AML-193 (cell line): ENCODE data around the gene FBLIM1.
"Not testable (repeated sequence)": the region's sequence is repeated elsewhere in the genome, so short reads cannot be mapped to it uniquely, and the experiment has no call there.

Experiments
- DNase-seq, 2 experiments: peaks; one replicate each; lab custom pipeline; 2025; lab: John Stamatoyannopoulos, UW

Gene FBLIM1

DNA sequence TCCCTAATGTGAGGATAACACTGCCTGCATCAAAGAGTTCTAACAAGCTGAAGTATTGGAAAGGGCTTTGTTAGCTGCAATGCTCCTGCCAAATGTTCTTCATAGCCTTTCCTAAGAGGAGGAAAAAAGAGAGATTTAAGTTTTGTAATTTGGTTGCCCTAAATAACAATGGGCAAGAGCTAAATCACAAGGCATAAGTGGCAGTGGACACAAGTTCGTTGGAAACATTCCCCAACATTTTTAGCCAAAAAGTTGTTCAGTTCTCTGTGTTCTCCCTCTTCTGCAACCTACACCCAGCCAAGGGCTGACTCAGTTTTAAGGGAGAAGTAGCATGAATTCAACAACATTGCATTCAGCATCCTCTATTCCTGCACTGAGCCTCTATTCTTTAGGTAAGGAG lies 51.5 kb downstream of the FBLIM1 start:
- DNase-seq = no peak

DNA sequence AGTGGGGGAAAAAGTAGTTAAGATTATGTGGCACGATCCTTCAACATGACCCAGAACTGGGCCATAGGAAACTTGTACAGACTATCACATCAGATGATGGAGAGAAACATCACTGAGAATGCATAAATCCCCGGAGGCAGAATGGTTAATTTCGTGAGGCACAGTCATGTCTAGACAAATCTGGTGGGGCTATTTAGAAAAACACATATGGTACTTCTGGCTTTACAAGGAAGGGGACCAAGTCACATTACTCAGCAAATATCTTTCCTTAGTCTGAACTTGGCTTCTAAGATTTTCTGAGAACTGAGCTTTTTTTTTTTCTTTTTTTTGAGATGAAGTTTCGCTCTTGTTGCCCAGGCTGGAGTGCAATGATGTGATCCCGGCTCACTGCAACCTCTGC lies 58.1 kb downstream of the FBLIM1 start:
- DNase-seq = no peak

DNA sequence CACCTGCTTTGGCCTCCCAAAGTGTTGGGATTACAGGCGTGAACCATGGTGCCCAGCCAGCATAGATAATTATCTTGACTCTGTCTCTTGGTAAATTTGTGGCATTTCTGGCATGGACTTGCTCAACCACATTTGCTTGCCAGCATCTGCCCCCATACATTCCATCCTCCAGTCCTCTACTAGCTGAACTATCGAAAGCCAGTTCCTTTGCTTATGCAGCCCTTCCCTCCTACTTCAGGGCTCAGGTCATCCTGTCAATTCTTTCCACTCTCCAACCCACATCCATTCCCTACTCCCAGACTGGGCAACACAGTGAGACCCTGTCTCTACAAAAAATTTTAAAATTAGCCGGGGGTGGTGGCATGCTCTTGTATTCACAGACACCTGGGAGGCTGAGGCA lies 61.9 kb downstream of the FBLIM1 start:
- no peak for DNase-seq

DNA sequence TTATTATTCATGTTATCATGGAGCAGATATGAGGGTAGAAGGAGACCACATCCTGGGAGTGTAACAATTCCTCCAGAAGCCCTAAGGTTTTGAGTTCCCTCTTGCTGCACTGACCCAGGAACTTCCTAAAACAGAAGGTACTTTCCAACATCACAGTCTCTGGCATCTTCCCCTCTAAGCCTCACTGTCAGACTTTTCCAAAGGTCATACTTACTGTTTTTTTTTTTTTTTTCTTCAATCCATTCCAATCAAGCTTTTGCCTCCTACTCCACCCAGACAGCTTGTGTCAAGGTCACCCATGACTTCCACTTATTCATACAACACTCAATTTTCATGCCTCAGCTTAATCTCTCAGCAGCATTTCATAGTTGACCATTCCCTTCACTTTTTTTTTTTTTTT lies 67.2 kb downstream of the FBLIM1 start:
- no peak for DNase-seq

DNA sequence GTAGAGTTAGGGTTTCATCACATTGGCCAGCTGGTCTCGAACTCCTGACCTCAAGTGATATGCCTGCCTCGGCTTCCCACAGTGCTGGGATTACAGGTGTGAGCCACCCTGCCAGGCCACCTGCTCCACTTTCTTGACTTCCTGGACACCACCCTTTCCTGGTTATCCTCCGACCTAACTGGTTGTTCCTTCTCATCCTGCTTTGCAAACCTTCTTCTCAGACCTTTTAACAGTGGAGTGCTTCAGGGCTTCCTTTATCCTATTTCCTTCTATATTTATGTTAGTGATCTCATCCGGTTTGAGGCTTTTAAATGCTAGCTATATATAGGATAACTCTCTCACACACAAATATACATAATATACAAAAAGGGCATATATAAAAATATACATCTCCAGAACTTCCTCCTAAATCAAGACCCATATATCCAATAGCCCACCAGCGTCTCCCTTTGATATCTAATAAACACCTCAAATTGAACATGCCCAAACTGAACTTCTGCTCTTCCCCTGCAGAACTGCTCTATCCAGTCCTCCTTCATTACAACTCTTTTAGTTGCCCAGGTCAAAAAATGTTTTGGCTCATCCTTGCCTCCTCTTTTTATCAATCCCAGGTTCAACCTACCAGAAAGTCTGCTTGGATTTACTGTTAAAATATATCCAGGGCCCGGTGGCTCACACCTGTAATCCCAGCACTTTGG lies 68.4 kb downstream of the FBLIM1 start:
- DNase-seq = no peak

DNA sequence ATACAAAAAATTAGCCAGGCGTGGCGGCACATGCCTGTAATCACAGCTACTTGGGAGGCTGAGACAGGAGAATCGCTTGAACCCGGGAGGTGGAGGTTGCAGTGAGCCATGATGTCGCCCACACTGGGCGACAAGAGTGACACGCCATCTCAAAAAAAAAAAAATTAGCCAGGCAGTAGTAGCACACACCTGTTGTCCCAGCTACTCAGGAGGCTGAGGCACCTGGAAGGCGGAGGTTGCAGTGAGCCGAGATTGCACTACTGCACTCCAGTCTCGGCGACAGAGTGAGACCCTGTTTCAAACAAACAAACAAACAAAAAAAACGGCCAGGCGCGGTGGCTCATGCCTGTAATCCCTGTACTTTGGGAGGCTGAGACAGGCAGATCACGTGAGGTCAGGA lies 69.0 kb downstream of the FBLIM1 start:
- not testable (repeated sequence) for DNase-seq

DNA sequence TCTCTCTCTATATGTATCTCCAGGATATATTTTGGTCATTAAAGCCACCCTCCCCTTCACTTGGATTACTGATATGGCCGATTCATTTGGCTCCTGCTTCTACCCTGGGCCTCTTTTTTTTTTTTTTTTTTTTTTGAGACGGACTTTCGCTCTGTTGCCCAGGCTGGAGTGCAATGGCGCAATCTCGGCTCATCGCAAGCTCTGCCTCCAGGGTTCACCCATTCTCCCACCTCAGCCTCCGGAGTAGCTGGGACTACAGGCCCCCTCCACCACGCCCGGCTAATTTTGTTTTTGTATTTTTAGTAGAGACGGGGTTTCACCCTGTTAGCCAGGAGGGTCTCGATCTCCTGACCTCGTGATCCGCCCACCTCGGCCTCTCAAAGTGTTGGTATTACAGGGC lies 70.3 kb downstream of the FBLIM1 start:
- DNase-seq = not testable (repeated sequence)

DNA sequence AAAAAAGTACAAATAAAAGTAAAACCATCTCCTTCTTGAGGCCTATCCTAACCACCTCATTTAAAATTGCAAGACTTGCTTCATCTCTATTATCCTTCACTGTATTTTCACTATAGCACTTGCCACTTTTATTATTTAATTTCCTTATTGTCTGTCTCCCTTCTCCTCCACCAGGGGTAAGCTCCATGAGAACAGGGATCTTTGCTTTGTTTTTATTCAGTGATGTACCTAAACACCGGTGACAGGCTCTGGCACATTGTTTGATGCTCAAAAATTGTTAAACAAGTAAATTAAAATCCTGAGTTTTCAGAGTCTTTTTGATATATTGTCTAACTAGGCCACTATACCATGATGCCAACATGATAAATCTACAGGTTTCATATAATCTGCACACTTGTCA lies 71.7 kb downstream of the FBLIM1 start:
- peak in 1 of 2 experiments; percentile 23 for DNase-seq

DNA sequence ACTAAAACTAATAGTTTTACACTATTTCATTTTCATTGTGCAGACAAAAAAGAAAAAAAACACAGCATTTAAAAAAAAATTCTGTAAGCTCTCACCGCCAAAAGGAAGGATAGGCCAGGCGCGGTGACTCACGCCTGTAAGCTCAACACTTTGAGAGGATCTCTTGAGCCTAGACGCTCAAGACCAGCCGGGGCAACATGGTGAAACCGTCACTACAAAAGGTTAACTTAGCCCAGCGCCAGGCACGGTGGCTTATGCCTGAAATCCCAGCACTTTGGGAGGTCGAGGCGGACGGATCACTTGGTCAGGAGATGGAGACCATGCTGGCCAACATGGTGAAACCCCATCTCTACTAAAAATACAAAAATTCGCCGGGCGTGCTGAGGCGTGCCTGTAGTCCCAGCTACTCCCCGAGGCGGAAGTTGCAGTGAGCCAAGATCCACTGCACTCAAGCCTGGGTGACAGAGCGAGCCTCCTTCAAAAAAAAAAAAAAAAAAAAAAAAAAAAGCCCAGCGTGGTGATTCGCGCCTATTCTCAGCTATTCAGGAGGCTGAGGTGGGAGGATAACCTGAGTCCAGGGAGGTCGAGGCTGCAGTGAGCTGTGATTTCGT lies 74.6 kb downstream of the FBLIM1 start:
- peak; percentile 64 to 67 for DNase-seq

DNA sequence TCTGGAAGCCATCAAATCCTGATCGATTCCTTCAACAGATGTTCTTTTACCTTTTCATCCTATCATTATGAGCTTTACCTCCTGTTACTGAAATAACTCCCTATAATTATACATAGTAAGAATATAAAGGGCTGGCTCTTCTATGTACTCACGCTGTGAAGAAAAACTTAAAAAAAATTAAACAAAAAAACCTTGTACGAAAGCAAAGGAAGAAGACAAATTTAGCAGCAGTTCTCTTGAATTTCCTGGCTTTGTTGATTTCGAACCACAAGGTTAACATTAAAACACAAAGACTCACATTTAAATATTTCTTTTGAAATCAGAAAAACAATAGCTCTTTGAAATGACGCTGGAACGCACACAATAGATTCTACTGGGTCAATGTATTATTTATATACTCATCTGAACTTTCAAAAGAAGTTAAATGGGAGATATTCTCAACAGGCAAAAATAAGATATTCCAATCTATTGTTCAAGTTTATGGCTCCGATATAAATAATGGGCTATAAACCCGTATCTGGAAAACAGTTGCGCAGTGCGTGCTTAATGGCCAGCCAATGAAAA lies 75.3 kb downstream of the FBLIM1 start:
- DNase-seq = no peak

DNA sequence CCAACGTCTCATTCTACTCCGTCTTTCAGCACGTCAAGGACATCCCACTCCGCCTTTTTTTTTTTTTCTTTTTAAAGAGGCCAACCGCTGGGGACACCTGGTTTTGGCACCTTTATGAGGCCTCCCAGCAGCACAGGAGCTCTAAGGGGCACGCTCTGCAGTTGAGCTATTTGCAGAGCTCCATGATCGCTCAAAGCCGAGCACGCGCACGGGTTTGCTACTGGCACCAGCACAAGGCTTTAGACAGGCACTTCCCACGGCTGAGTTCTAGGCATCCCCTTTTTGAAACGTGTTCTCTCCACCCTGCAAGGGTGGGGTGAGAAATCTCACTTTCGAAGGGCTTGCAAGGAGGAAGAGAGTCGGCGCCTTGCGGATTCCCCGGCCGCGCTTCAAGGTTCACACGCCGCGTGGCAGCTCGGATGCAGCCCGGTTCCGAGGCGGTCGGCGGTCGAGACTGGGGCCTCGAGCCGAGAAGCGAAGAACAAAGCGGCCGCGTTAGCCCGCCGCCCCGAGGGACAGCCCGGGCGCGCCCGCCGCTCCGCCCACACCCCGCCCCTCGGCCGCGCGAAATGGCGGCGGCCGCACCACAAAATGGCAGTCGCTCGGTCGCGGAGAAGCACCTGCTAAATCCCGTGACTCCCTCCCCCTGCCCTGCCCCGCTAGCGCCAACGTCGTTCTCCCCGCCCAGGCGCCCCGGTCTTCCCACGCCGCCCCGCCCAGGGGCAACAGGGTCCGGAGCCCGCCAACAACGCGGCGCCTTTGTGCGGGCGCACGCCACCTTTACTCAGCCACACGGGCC lies 76.0 kb downstream of the FBLIM1 start:
- peak; percentile 57 to 70 for DNase-seq

DNA sequence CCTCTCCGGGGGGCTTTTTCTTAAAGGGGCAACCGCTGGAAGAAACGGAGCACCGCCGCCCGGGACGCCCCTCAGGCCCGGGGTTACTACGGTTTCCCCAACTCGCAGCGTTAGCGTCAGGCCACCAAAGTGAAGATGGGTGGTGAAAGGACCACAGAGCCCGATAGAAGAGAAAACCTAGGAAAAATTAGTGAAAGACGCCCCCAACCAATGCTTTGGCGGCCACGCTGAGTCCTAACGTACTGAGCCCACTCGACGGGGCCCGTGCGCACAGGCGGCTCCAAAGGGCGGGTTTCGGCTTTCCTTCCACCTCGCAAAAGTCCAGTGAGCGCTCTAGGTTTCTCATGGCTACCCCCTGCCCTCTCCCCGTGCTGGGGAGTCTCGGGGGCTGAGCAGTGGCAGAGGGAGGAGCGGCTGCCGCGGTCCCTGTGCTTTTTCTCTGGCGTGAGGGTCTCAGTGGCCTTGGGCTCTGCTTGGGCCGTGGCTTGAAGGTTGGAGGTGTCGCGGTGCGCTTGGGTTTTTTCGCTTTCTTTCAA lies 76.7 kb downstream of the FBLIM1 start:
- no peak for DNase-seq

DNA sequence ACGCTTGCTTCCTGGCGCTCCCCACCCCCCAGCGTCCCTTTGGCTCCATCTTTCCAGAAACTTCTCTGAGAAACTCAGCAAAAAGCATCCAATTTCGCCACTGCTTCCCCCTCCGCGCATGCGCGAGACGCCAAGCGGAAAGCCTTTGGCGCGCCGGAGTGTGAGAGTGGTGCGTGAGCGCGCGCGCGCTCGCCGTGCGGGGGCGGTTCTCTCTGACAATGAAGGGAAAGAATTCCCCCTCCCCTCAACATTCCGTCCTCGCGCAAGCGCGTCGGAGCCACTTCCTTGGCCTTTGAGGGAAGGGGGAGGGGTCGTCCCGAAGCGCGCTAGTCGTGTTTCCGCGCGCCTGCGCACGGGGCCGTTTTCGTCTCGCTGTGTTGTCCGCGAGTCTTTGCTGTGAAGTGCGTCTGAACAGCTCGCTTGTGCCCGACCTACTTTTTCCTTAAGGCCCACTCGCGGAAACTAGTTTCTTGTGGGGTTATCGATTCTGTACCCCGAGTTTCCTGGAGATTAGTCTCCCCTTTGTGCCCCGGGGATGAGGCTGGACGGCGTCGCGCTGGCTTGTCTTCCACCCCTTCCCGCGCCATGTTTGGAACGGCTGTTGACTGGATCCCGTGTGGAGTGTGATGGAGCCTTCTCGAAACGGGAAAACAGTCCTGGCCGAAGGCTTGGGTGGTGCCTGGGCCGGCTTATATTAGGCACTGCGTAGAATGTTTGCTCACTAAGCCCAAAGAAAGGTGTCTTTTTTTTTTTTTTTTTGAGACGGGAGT lies 77.3 kb downstream of the FBLIM1 start:
- DNase-seq = peak; percentile 91 to 92
